Uterus (tissue), 4 donors: ENCODE results near the gene TTC19. TPM values are rescaled to one million over a fixed set of nuclear protein-coding genes. Genes with fewer than 3 reads are reported as not detected.

Source experiments
- DNase-seq, 2 donors: peaks; one replicate each; pipeline ENCODE4 v3.0.0-alpha.2; 2019 to 2020
- H3K27ac ChIP-seq, 2 donors: fragments of 200-600 bp; sonication (generic); 1 replicate in 1 of 2; 2 replicates in 1 of 2; pipeline ENCODE4 v1.5.1; 2016 to 2018
- H3K27me3 ChIP-seq, 2 donors: fragments of 200-600 bp; sonication (generic); one replicate each; pipeline ENCODE4 v1.5.1; 2018 to 2019; ENCODE audit warnings: control low read depth in 1 of 2
- H3K36me3 ChIP-seq, 2 donors: fragments of 200-600 bp; sonication (generic); one replicate each; pipeline ENCODE4 v1.5.1; 2019; ENCODE audit warnings: control low read depth in 1 of 2
- H3K4me1 ChIP-seq, 2 donors: fragments of 200-600 bp; sonication (generic); one replicate each; pipeline ENCODE4 v1.5.1; 2018 to 2019; ENCODE audit warnings: control low read depth in 1 of 2
- H3K4me3 ChIP-seq, 2 donors: fragments of 200-600 bp; sonication (generic); 1 replicate in 1 of 2; 2 replicates in 1 of 2; pipeline ENCODE4 v1.5.1; 2018 to 2019; ENCODE audit warnings: mild to moderate bottlenecking in 1 of 2
- H3K9me3 ChIP-seq, 2 donors: fragments of 200-600 bp; sonication (generic); one replicate each; pipeline ENCODE4 v1.5.1; 2019; ENCODE audit warnings: control low read depth in 1 of 2
- POLR2A ChIP-seq, 2 donors: fragments of 450-650 bp; IDR thresholded peaks; one replicate each; pipeline ENCODE4 v1.6.1; 2016; ENCODE audit warnings: antibody characterized with exemption in 2 of 2, mild to moderate bottlenecking in 1 of 2, moderate library complexity in 1 of 2
- intact Hi-C: fragments of 100-400 bp; cut with DNase I; formaldehyde crosslinking; loops from one replicate; pipeline ENCODE4 v1.15.1; 2023; ENCODE audit warnings: low total_unique reads
- total RNA-seq, 4 donors: library from RNA; depleted of rRNA in 3 of 4; stranded (reverse); fragments of >200 nt in 3 of 4; gene quantifications; one replicate each; pipeline versions ENCODE4 v1.1.0 to v1.2.4, GENCODE V29; 2014 to 2023
- TF ChIP-seq, protein P1 (sequence below), 4 experiments: fragments of 200-600 bp in 2 of 4; fragments of 450-650 bp in 2 of 4; sonication (generic) in 2 of 4; IDR thresholded peaks; one replicate each; pipeline ENCODE4 v1.5.1; 2016 to 2019; ENCODE audit warnings: antibody characterized with exemption in 4 of 4, mild to moderate bottlenecking in 2 of 4, moderate library complexity in 1 of 4
- donor health status: DM: yes; HTN: yes; CAD: no.

Gene TTC19
- total RNA-seq, 4 donors from 2014 or later: 38.4 to 71.2 (median 52.0) TPM

GRCh38 chr17:15954222-15954621 is 45.4 kb upstream of the TTC19 start:
- intact Hi-C loops: no loop called here
- Histone ChIP-seq H3K4me3 (no peak overlapping the region), H3K27me3 (no peaks in the 10 kb centered on the region), H3K4me1 (no peaks in the 10 kb centered on the region), H3K36me3 (no peaks in the 10 kb centered on the region), H3K27ac (no peak overlapping the region), H3K9me3 (no peaks in the 10 kb centered on the region)
- TF ChIP-seq, protein P1, sequence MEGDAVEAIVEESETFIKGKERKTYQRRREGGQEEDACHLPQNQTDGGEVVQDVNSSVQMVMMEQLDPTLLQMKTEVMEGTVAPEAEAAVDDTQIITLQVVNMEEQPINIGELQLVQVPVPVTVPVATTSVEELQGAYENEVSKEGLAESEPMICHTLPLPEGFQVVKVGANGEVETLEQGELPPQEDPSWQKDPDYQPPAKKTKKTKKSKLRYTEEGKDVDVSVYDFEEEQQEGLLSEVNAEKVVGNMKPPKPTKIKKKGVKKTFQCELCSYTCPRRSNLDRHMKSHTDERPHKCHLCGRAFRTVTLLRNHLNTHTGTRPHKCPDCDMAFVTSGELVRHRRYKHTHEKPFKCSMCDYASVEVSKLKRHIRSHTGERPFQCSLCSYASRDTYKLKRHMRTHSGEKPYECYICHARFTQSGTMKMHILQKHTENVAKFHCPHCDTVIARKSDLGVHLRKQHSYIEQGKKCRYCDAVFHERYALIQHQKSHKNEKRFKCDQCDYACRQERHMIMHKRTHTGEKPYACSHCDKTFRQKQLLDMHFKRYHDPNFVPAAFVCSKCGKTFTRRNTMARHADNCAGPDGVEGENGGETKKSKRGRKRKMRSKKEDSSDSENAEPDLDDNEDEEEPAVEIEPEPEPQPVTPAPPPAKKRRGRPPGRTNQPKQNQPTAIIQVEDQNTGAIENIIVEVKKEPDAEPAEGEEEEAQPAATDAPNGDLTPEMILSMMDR (IDR thresholded peaks at IDR 0.05): no peak
- TF ChIP-seq POLR2A (IDR thresholded peaks at IDR 0.05): no peak
- DNase-seq: no peak

DNA sequence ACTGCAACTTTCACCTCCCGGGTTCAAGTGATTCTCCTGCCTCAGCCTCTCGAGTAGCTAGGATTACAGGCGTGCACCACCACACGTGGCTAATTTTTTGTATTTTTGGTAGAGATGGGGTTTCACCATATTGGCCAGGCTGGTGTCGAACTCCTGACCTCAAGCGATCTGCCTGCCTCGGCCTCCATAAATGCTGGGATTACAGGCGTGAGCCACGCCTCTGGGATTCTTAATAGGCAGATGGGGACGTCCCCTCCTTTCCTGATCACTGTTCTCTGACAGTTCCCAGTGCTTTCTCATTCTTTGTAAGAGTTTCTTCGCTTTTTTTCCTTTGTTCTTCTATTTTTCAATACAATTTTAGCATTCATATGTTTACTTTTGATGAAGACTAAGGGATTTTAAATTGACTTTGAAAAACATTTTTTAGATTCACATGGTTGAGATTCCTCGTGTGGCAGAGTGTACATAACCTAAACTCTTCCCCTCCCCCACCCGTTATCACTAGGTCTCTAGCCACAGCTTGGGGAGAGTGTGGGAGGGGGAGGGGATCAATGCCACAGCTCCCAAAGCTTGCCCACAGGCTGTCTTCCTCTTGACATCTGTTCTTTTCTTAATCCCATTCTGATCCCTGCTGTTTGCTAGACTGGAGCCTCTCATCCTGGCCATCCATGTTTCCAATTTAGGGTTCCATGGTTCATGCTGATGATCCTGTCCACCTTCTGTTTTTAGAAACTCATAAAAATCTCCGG is 43.7 kb upstream of the TTC19 start:
- Histone ChIP-seq H3K36me3 (no peaks in the 10 kb centered on the region), H3K4me1 (no peaks in the 10 kb centered on the region), H3K4me3 (no peak overlapping the region), H3K27me3 (no peaks in the 10 kb centered on the region), H3K9me3 (no peaks in the 10 kb centered on the region), H3K27ac (no peak overlapping the region)
- TF ChIP-seq, protein P1 (IDR thresholded peaks at IDR 0.05): no peak
- TF ChIP-seq POLR2A (IDR thresholded peaks at IDR 0.05): no peak
- intact Hi-C loops: no loop called here
- DNase-seq: no peak

DNA sequence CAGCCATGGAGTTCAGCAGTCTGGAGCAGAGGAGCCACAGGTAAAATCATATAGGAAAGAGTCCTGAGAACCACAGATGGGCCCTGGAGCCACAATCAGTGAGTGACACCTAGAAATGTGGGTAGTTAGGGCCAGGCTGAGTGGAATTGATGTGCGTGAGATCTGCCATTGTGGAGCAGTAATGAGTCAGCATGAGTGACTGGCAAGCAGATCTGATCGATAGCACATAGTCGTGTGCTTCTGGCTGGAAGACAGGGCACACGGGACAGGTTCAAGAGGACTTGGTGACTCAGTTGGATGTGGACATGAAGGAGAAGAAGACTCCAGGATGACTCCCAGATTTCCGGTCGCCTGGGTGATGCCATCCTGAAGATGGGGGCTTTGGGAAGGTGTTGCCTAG is 42.4 kb upstream of the TTC19 start:
- H3K27ac ChIP-seq: no peak overlapping the region
- no peaks in the 10 kb centered on the region for H3K9me3 ChIP-seq
- no peaks in the 10 kb centered on the region for H3K27me3 ChIP-seq
- no peaks in the 10 kb centered on the region for H3K36me3 ChIP-seq
- no peak for TF ChIP-seq POLR2A (IDR thresholded peaks at IDR 0.05)
- TF ChIP-seq, protein P1 (IDR thresholded peaks at IDR 0.05): no peak
- H3K4me3 ChIP-seq: no peak overlapping the region
- no peak for DNase-seq
- intact Hi-C loops: no loop called here
- H3K4me1 ChIP-seq: no peaks in the 10 kb centered on the region

- Histone ChIP-seq H3K4me1 (no peaks in the 10 kb centered on the region), H3K27ac (no peak overlapping the region), H3K27me3 (no peaks in the 10 kb centered on the region), H3K9me3 (no peaks in the 10 kb centered on the region), H3K36me3 (no peaks in the 10 kb centered on the region), H3K4me3 (no peak overlapping the region)
- TF ChIP-seq, protein P1 (IDR thresholded peaks at IDR 0.05): no peak
- no peak for TF ChIP-seq POLR2A (IDR thresholded peaks at IDR 0.05)
- DNase-seq: no peak
- intact Hi-C loops: no loop called here
These were observed 41.9 kb upstream of the TTC19 start for GRCh38 chr17:15957608-15958307.

GRCh38 chr17:15958484-15958854 is 41.2 kb upstream of the TTC19 start:
- no peaks in the 10 kb centered on the region for H3K9me3 ChIP-seq
- H3K4me3 ChIP-seq: no peak overlapping the region
- no peak overlapping the region for H3K27ac ChIP-seq
- no peaks in the 10 kb centered on the region for H3K36me3 ChIP-seq
- H3K4me1 ChIP-seq: no peaks in the 10 kb centered on the region
- no peak for DNase-seq
- H3K27me3 ChIP-seq: no peaks in the 10 kb centered on the region
- intact Hi-C loops: no loop called here
- TF ChIP-seq POLR2A (IDR thresholded peaks at IDR 0.05): no peak
- TF ChIP-seq, protein P1 (IDR thresholded peaks at IDR 0.05): no peak
